Measurements from ENCODE around the gene PAPOLG.

PAPOLG gene

GRCh38 chr2:60775048-60775639 lies 19.1 kb downstream of the PAPOLG start:
- H3K27ac ChIP-seq (ENCODE audit: low read length) = no peak overlapping the region
- H3K9me3 ChIP-seq (ENCODE audit: control insufficient read depth in 2 of 2, low read length in 2 of 2) = no peaks in the 10 kb centered on the region
- H3K27me3 ChIP-seq (ENCODE audit: control insufficient read depth in 1 of 2, insufficient read depth in 2 of 2, low read length in 2 of 2) = no peaks in the 10 kb centered on the region
- H3K4me1 ChIP-seq (ENCODE audit: control insufficient read depth, insufficient read depth, low read length) = no peaks in the 10 kb centered on the region
- H3K9ac ChIP-seq (ENCODE audit: low read length in 2 of 2) = no peak overlapping the region
- peaks cover 27 to 34% of the 10 kb centered on the region in 2 donors for H3K36me3 ChIP-seq (ENCODE audit: control insufficient read depth in 2 of 2, insufficient read depth in 2 of 2, low read length in 2 of 2)
- H3K4me3 ChIP-seq (ENCODE audit: low read length in 2 of 2) = no peak overlapping the region

GRCh38 chr2:60778352-60778751 lies 22.3 kb downstream of the PAPOLG start:
- Histone ChIP-seq H3K36me3 (ENCODE audit: control insufficient read depth in 2 of 2, insufficient read depth in 2 of 2, low read length in 2 of 2) (peaks cover 29 to 33% of the 10 kb centered on the region in 2 donors), H3K9me3 (ENCODE audit: control insufficient read depth in 2 of 2, low read length in 2 of 2) (no peaks in the 10 kb centered on the region), H3K27me3 (ENCODE audit: control insufficient read depth in 1 of 2, insufficient read depth in 2 of 2, low read length in 2 of 2) (no peaks in the 10 kb centered on the region), H3K4me3 (ENCODE audit: low read length in 2 of 2) (no peak overlapping the region), H3K4me1 (ENCODE audit: control insufficient read depth, insufficient read depth, low read length) (no peaks in the 10 kb centered on the region), H3K9ac (ENCODE audit: low read length in 2 of 2) (no peak overlapping the region), H3K27ac (ENCODE audit: low read length) (no peak overlapping the region)

- Histone ChIP-seq H3K36me3 (ENCODE audit: control insufficient read depth in 2 of 2, insufficient read depth in 2 of 2, low read length in 2 of 2) (peaks cover 29 to 35% of the 10 kb centered on the region in 2 donors), H3K27ac (ENCODE audit: low read length) (no peak overlapping the region), H3K4me3 (ENCODE audit: low read length in 2 of 2) (no peak overlapping the region), H3K4me1 (ENCODE audit: control insufficient read depth, insufficient read depth, low read length) (no peaks in the 10 kb centered on the region), H3K27me3 (ENCODE audit: control insufficient read depth in 1 of 2, insufficient read depth in 2 of 2, low read length in 2 of 2) (no peaks in the 10 kb centered on the region), H3K9me3 (ENCODE audit: control insufficient read depth in 2 of 2, low read length in 2 of 2) (no peaks in the 10 kb centered on the region), H3K9ac (ENCODE audit: low read length in 2 of 2) (no peak overlapping the region)
Observed at GRCh38 chr2:60779426-60779825, 23.4 kb downstream of the PAPOLG start.

- Histone ChIP-seq H3K4me3 (ENCODE audit: low read length in 2 of 2) (no peak overlapping the region), H3K9me3 (ENCODE audit: control insufficient read depth in 2 of 2, low read length in 2 of 2) (no peaks in the 10 kb centered on the region), H3K4me1 (ENCODE audit: control insufficient read depth, insufficient read depth, low read length) (no peaks in the 10 kb centered on the region), H3K27ac (ENCODE audit: low read length) (no peak overlapping the region), H3K27me3 (ENCODE audit: control insufficient read depth in 1 of 2, insufficient read depth in 2 of 2, low read length in 2 of 2) (no peaks in the 10 kb centered on the region), H3K9ac (ENCODE audit: low read length in 2 of 2) (no peak overlapping the region), H3K36me3 (ENCODE audit: control insufficient read depth in 2 of 2, insufficient read depth in 2 of 2, low read length in 2 of 2) (peaks cover 20 to 33% of the 10 kb centered on the region in 2 donors)
Observed at GRCh38 chr2:60780721-60781120, 24.7 kb downstream of the PAPOLG start.

- Histone ChIP-seq H3K4me1 (ENCODE audit: control insufficient read depth, insufficient read depth, low read length) (no peaks in the 10 kb centered on the region), H3K27ac (ENCODE audit: low read length) (no peak overlapping the region), H3K4me3 (ENCODE audit: low read length in 2 of 2) (no peak overlapping the region), H3K9me3 (ENCODE audit: control insufficient read depth in 2 of 2, low read length in 2 of 2) (no peaks in the 10 kb centered on the region), H3K36me3 (ENCODE audit: control insufficient read depth in 2 of 2, insufficient read depth in 2 of 2, low read length in 2 of 2) (peaks cover 21 to 44% of the 10 kb centered on the region in 2 donors), H3K27me3 (ENCODE audit: control insufficient read depth in 1 of 2, insufficient read depth in 2 of 2, low read length in 2 of 2) (no peaks in the 10 kb centered on the region), H3K9ac (ENCODE audit: low read length in 2 of 2) (no peak overlapping the region)
Observed at GRCh38 chr2:60793169-60793568, 37.1 kb downstream of the PAPOLG start.

- no peak overlapping the region for H3K9ac ChIP-seq (ENCODE audit: low read length in 2 of 2)
- H3K27me3 ChIP-seq (ENCODE audit: control insufficient read depth in 1 of 2, insufficient read depth in 2 of 2, low read length in 2 of 2) = no peaks in the 10 kb centered on the region
- no peaks in the 10 kb centered on the region for H3K9me3 ChIP-seq (ENCODE audit: control insufficient read depth in 2 of 2, low read length in 2 of 2)
- H3K4me1 ChIP-seq (ENCODE audit: control insufficient read depth, insufficient read depth, low read length) = no peaks in the 10 kb centered on the region
- no peak overlapping the region for H3K27ac ChIP-seq (ENCODE audit: low read length)
- H3K36me3 ChIP-seq (ENCODE audit: control insufficient read depth in 2 of 2, insufficient read depth in 2 of 2, low read length in 2 of 2) = peaks cover 17 to 37% of the 10 kb centered on the region in 2 donors
- H3K4me3 ChIP-seq (ENCODE audit: low read length in 2 of 2) = no peak overlapping the region
Observed at GRCh38 chr2:60794271-60794863, 38.3 kb downstream of the PAPOLG start.

- Histone ChIP-seq H3K4me1 (ENCODE audit: control insufficient read depth, insufficient read depth, low read length) (no peaks in the 10 kb centered on the region), H3K27ac (ENCODE audit: low read length) (no peak overlapping the region), H3K9me3 (ENCODE audit: control insufficient read depth in 2 of 2, low read length in 2 of 2) (no peaks in the 10 kb centered on the region), H3K9ac (ENCODE audit: low read length in 2 of 2) (no peak overlapping the region), H3K36me3 (ENCODE audit: control insufficient read depth in 2 of 2, insufficient read depth in 2 of 2, low read length in 2 of 2) (peaks cover 15 to 34% of the 10 kb centered on the region in 2 donors), H3K27me3 (ENCODE audit: control insufficient read depth in 1 of 2, insufficient read depth in 2 of 2, low read length in 2 of 2) (no peaks in the 10 kb centered on the region), H3K4me3 (ENCODE audit: low read length in 2 of 2) (no peak overlapping the region)
Observed at GRCh38 chr2:60796573-60797509, 40.8 kb downstream of the PAPOLG start.

- H3K27ac ChIP-seq (ENCODE audit: low read length) = no peak overlapping the region
- H3K27me3 ChIP-seq (ENCODE audit: control insufficient read depth in 1 of 2, insufficient read depth in 2 of 2, low read length in 2 of 2) = no peaks in the 10 kb centered on the region
- H3K4me3 ChIP-seq (ENCODE audit: low read length in 2 of 2) = no peak overlapping the region
- no peaks in the 10 kb centered on the region for H3K9me3 ChIP-seq (ENCODE audit: control insufficient read depth in 2 of 2, low read length in 2 of 2)
- no peaks in the 10 kb centered on the region for H3K4me1 ChIP-seq (ENCODE audit: control insufficient read depth, insufficient read depth, low read length)
- H3K36me3 ChIP-seq (ENCODE audit: control insufficient read depth in 2 of 2, insufficient read depth in 2 of 2, low read length in 2 of 2) = peaks cover 0 to 4% of the 10 kb centered on the region in 2 donors
- no peak overlapping the region for H3K9ac ChIP-seq (ENCODE audit: low read length in 2 of 2)
Observed at GRCh38 chr2:60804473-60804872, 48.4 kb downstream of the PAPOLG start.

- Histone ChIP-seq H3K9ac (ENCODE audit: low read length in 2 of 2) (no peak overlapping the region), H3K27ac (ENCODE audit: low read length) (no peak overlapping the region), H3K4me1 (ENCODE audit: control insufficient read depth, insufficient read depth, low read length) (no peaks in the 10 kb centered on the region), H3K9me3 (ENCODE audit: control insufficient read depth in 2 of 2, low read length in 2 of 2) (no peaks in the 10 kb centered on the region), H3K36me3 (ENCODE audit: control insufficient read depth in 2 of 2, insufficient read depth in 2 of 2, low read length in 2 of 2) (peaks cover 0 to 4% of the 10 kb centered on the region in 2 donors), H3K4me3 (ENCODE audit: low read length in 2 of 2) (no peak overlapping the region), H3K27me3 (ENCODE audit: control insufficient read depth in 1 of 2, insufficient read depth in 2 of 2, low read length in 2 of 2) (no peaks in the 10 kb centered on the region)
Observed at GRCh38 chr2:60806595-60806987, 50.5 kb downstream of the PAPOLG start.

- Histone ChIP-seq H3K4me1 (ENCODE audit: control insufficient read depth, insufficient read depth, low read length) (no peaks in the 10 kb centered on the region), H3K9me3 (ENCODE audit: control insufficient read depth in 2 of 2, low read length in 2 of 2) (no peaks in the 10 kb centered on the region), H3K27ac (ENCODE audit: low read length) (no peak overlapping the region), H3K36me3 (ENCODE audit: control insufficient read depth in 2 of 2, insufficient read depth in 2 of 2, low read length in 2 of 2) (no peaks in the 10 kb centered on the region), H3K9ac (ENCODE audit: low read length in 2 of 2) (no peak overlapping the region), H3K4me3 (ENCODE audit: low read length in 2 of 2) (no peak overlapping the region), H3K27me3 (ENCODE audit: control insufficient read depth in 1 of 2, insufficient read depth in 2 of 2, low read length in 2 of 2) (no peaks in the 10 kb centered on the region)
Observed at GRCh38 chr2:60806988-60807681, 51.1 kb downstream of the PAPOLG start.

Measured in stomach smooth muscle (tissue), 2 donors.